Cardiac fibroblast (primary cell): ENCODE data around the gene PTPN20.

Experiments used
- DNase-seq, 2 donors: peaks; one replicate each; pipeline versions ENCODE4 v3.0.0 to v3.0.0-alpha.2; 2010; ENCODE audit warnings: low read depth in 2 of 2
- H3K4me3 ChIP-seq, 2 donors: replicated peaks in 1 of 2; 1 replicate in 1 of 2; 2 replicates in 1 of 2; pipeline ENCODE4 v1.5.1; 2011; ENCODE audit warnings: low read depth in 2 of 2, low read length in 2 of 2, mild to moderate bottlenecking in 2 of 2, moderate library complexity in 1 of 2
- CTCF ChIP-seq: IDR thresholded peaks from one replicate; pipeline ENCODE4 v1.5.1; 2011; ENCODE audit warnings: low read depth, mild to moderate bottlenecking, low read length, inconsistent platforms

Gene PTPN20

GRCh38 chr10:47013507-47014154, 102.4 kb downstream of the PTPN20 start:
- DNase-seq, result no peak
- no peak overlapping the region for H3K4me3 ChIP-seq
- TF ChIP-seq CTCF, result no peak

GRCh38 chr10:47015404-47015803, 104.2 kb downstream of the PTPN20 start:
- no peak for TF ChIP-seq CTCF
- H3K4me3 ChIP-seq, result no peak overlapping the region
- no peak for DNase-seq

- no peak overlapping the region for H3K4me3 ChIP-seq
- TF ChIP-seq CTCF, result no peak
- DNase-seq, result no peak
These were observed 105.3 kb downstream of the PTPN20 start for GRCh38 chr10:47016564-47016963.

GRCh38 chr10:47018026-47018735, 107.0 kb downstream of the PTPN20 start:
- H3K4me3 ChIP-seq, result no peak overlapping the region
- TF ChIP-seq CTCF, result no peak
- no peak for DNase-seq

- no peak for DNase-seq
- H3K4me3 ChIP-seq, result no peak overlapping the region
- TF ChIP-seq CTCF, result no peak
These were observed 108.2 kb downstream of the PTPN20 start for GRCh38 chr10:47019155-47020145.

- DNase-seq, result peak; percentile 10 to 22
- no peak overlapping the region for H3K4me3 ChIP-seq
- no peak for TF ChIP-seq CTCF
These were observed 109.2 kb downstream of the PTPN20 start for GRCh38 chr10:47020471-47020870.
